MM.1S (cell line): ENCODE data around the gene GNAS.

ENCODE experiments used
- EZH2 ChIP-seq: fragments of 300-600 bp; sonication (generic); optimal IDR thresholded peaks from 2 replicates; pipeline ENCODE3; 2017; ENCODE audit warnings: low read depth, mild to moderate bottlenecking, antibody characterized with exemption, low read length, mixed read lengths
- EZH2phosphoT487 ChIP-seq: fragments of 300-600 bp; sonication (generic); IDR thresholded peaks from 2 replicates; pipeline ENCODE4 v1.6.1; 2018; ENCODE audit warnings: antibody characterized with exemption, low read length
- TF ChIP-seq, protein P1 (sequence below): fragments of 300-600 bp; sonication (generic); IDR thresholded peaks from 2 replicates; pipeline ENCODE4 v1.5.1; 2016; ENCODE audit warnings: antibody characterized with exemption, low read length, mixed read lengths

DNA sequence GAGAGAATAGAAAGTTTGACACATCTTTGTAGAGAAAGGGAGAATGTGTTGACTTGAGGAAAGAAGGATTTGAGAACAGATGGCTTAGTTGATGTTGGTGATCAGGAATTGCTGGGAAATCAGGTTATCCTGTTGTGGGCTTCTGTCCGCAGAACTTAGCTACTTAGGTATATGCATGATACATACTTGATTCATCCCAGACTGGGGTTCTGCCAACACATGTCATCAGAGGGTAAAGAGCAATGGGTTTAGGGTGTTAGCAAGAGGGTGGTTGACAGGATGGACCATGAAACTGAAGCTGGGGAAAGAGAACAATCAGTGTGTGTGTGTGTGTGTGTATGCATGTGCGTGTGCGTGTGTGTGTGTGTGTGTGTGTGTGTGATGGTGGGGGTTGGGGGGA, 78.0 kb downstream of the GNAS start:
- TF ChIP-seq, protein P1, sequence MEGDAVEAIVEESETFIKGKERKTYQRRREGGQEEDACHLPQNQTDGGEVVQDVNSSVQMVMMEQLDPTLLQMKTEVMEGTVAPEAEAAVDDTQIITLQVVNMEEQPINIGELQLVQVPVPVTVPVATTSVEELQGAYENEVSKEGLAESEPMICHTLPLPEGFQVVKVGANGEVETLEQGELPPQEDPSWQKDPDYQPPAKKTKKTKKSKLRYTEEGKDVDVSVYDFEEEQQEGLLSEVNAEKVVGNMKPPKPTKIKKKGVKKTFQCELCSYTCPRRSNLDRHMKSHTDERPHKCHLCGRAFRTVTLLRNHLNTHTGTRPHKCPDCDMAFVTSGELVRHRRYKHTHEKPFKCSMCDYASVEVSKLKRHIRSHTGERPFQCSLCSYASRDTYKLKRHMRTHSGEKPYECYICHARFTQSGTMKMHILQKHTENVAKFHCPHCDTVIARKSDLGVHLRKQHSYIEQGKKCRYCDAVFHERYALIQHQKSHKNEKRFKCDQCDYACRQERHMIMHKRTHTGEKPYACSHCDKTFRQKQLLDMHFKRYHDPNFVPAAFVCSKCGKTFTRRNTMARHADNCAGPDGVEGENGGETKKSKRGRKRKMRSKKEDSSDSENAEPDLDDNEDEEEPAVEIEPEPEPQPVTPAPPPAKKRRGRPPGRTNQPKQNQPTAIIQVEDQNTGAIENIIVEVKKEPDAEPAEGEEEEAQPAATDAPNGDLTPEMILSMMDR = no peak
- TF ChIP-seq EZH2phosphoT487 = no peak
- no peak for TF ChIP-seq EZH2
